ENCODE measurements around the gene ZNF598. TPM values are rescaled to one million over a fixed set of nuclear protein-coding genes. Genes with fewer than 3 reads are reported as not detected.
A peak's percentile ranks its signal among the peaks of the same experiment; 100 is the strongest.

The ZNF598 gene
- polyA plus RNA-seq, 1 of the 3 experiments (the other 2 are of a cell fraction) = 47.8 TPM

DNA sequence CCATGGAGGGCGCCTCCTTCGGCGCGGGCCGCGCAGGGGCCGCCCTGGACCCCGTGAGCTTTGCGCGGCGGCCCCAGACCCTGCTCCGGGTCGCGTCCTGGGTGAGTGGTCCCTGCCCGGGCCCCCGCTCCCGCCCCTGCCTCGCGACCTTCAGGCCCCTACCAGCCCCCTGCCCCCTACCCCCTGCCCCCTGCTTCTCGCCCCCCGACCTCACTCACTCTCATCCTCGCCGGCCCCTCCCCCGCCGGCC lies 19.6 kb downstream of the ZNF598 start:
- Histone ChIP-seq H4K20me1 (ENCODE audit: insufficient read depth) (no peaks in the 10 kb centered on the region), H3K4me3 (ENCODE audit: low read depth in 2 of 2, low read length in 1 of 2) (peak overlapping the region; percentile 62), H3K9me3 (no peaks in the 10 kb centered on the region), H3K27ac (ENCODE audit: low read depth in 2 of 2, low read length in 1 of 2) (peak overlapping the region in 1 of 2 experiments; percentile 47; a peak in 1 of 4 replicates), H3K27me3 (ENCODE audit: insufficient read depth) (no peaks in the 10 kb centered on the region), H3K9me2 (no peaks in the 10 kb centered on the region), H3K79me2 (ENCODE audit: insufficient read depth) (peaks cover 13% of the 10 kb centered on the region; the same call in 1 of the 2 replicates), H3K36me3 (replicated peaks in 1 of 2; ENCODE audit: control insufficient read depth in 1 of 2, insufficient read depth in 2 of 2, low read length in 1 of 2) (peaks cover 5 to 13% of the 10 kb centered on the region in 2 experiments), H3K9ac (no peak overlapping the region), H2AFZ (ENCODE audit: low read depth) (no peak overlapping the region), H3K4me1 (ENCODE audit: control insufficient read depth in 1 of 2, insufficient read depth in 2 of 2, low read depth in 1 of 2, low read length in 1 of 2) (peaks cover 4 to 24% of the 10 kb centered on the region in 2 experiments; a peak in 2 of 4 replicates), H3K4me2 (peak overlapping the region; percentile 85; the same call in 1 of the 2 replicates), H3F3A (replicated peaks; ENCODE audit: insufficient read depth) (peaks cover 9% of the 10 kb centered on the region)
- TF ChIP-seq ELF1 (IDR thresholded peaks at IDR 0.05) (no peak), PBX3 (IDR thresholded peaks at IDR 0.05) (no peak), CHD2 (IDR thresholded peaks at IDR 0.05; ENCODE audit: low read length, partially characterized antibody) (no peak), SIN3A (IDR thresholded peaks at IDR 0.05; ENCODE audit: borderline replicate concordance, low read depth, low read length) (no peak), MEF2A (IDR thresholded peaks at IDR 0.05; ENCODE audit: borderline replicate concordance, low read depth) (no peak), RAD21 (IDR thresholded peaks at IDR 0.05; ENCODE audit: low read length) (no peak), FOSL2 (IDR thresholded peaks at IDR 0.05; ENCODE audit: borderline replicate concordance, low read depth) (no peak), SMC3 (IDR thresholded peaks at IDR 0.05; ENCODE audit: low read depth, low read length) (no peak), USF1 (IDR thresholded peaks at IDR 0.05; ENCODE audit: borderline replicate concordance, low read depth) (no peak), RXRA (IDR thresholded peaks at IDR 0.05; ENCODE audit: borderline replicate concordance, low read depth) (no peak), MXI1 (IDR thresholded peaks at IDR 0.05; ENCODE audit: low read depth, low read length) (no peak), RCOR1 (IDR thresholded peaks at IDR 0.05; ENCODE audit: low read length) (no peak), POLR2AphosphoS5 (IDR thresholded peaks at IDR 0.05; ENCODE audit: low read depth, low read length) (no peak), TCF12 (IDR thresholded peaks at IDR 0.05) (no peak), ZBTB33 (IDR thresholded peaks at IDR 0.05; ENCODE audit: borderline replicate concordance, low read depth) (no peak)
- TF ChIP-seq, protein P1, sequence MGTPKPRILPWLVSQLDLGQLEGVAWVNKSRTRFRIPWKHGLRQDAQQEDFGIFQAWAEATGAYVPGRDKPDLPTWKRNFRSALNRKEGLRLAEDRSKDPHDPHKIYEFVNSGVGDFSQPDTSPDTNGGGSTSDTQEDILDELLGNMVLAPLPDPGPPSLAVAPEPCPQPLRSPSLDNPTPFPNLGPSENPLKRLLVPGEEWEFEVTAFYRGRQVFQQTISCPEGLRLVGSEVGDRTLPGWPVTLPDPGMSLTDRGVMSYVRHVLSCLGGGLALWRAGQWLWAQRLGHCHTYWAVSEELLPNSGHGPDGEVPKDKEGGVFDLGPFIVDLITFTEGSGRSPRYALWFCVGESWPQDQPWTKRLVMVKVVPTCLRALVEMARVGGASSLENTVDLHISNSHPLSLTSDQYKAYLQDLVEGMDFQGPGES (IDR thresholded peaks at IDR 0.05; ENCODE audit: low read depth, low read length) = no peak
- TF ChIP-seq, protein P2, sequence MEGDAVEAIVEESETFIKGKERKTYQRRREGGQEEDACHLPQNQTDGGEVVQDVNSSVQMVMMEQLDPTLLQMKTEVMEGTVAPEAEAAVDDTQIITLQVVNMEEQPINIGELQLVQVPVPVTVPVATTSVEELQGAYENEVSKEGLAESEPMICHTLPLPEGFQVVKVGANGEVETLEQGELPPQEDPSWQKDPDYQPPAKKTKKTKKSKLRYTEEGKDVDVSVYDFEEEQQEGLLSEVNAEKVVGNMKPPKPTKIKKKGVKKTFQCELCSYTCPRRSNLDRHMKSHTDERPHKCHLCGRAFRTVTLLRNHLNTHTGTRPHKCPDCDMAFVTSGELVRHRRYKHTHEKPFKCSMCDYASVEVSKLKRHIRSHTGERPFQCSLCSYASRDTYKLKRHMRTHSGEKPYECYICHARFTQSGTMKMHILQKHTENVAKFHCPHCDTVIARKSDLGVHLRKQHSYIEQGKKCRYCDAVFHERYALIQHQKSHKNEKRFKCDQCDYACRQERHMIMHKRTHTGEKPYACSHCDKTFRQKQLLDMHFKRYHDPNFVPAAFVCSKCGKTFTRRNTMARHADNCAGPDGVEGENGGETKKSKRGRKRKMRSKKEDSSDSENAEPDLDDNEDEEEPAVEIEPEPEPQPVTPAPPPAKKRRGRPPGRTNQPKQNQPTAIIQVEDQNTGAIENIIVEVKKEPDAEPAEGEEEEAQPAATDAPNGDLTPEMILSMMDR (IDR thresholded peaks at IDR 0.05) = no peak
- TF ChIP-seq, protein P3, sequence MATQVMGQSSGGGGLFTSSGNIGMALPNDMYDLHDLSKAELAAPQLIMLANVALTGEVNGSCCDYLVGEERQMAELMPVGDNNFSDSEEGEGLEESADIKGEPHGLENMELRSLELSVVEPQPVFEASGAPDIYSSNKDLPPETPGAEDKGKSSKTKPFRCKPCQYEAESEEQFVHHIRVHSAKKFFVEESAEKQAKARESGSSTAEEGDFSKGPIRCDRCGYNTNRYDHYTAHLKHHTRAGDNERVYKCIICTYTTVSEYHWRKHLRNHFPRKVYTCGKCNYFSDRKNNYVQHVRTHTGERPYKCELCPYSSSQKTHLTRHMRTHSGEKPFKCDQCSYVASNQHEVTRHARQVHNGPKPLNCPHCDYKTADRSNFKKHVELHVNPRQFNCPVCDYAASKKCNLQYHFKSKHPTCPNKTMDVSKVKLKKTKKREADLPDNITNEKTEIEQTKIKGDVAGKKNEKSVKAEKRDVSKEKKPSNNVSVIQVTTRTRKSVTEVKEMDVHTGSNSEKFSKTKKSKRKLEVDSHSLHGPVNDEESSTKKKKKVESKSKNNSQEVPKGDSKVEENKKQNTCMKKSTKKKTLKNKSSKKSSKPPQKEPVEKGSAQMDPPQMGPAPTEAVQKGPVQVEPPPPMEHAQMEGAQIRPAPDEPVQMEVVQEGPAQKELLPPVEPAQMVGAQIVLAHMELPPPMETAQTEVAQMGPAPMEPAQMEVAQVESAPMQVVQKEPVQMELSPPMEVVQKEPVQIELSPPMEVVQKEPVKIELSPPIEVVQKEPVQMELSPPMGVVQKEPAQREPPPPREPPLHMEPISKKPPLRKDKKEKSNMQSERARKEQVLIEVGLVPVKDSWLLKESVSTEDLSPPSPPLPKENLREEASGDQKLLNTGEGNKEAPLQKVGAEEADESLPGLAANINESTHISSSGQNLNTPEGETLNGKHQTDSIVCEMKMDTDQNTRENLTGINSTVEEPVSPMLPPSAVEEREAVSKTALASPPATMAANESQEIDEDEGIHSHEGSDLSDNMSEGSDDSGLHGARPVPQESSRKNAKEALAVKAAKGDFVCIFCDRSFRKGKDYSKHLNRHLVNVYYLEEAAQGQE (IDR thresholded peaks at IDR 0.05; ENCODE audit: low read depth, low read length) = no peak
- ChIA-PET CTCF (interaction anchor here (1.3 to 12.9 kb wide), 3 partner anchors 9 to 19 kb away, joined by 4 to 108 read pairs (median 4); no protein-coding TSS in a partner anchor), POLR2A (interaction anchor here (2.3 kb wide), 1 partner anchor 25 kb away, joined by 8 read pairs; the partner anchor contains the start of gene RPS2)
- DNase-seq = no peak
- 0% methylated on average over 9 of the region's 25 CpGs for WGBS (ENCODE audit: low lambda C conversion rate)

All from SK-N-SH (cell line).